Breast epithelium (tissue), 4 donors: ENCODE measurements around the gene DSPP. TPM values are rescaled to one million over a fixed set of nuclear protein-coding genes. Genes with fewer than 3 reads are reported as not detected.

Experiments used
- DNase-seq, 2 donors: peaks; one replicate each; pipeline ENCODE4 v3.0.0-alpha.2; 2019; ENCODE audit warnings: low spot score in 2 of 2
- H3K27ac ChIP-seq, 2 donors: fragments of 200-600 bp; sonication (generic) in 1 of 2; one replicate each; pipeline ENCODE4 v1.5.1; 2016 to 2019; ENCODE audit warnings: mild to moderate bottlenecking in 1 of 2
- H3K27me3 ChIP-seq, 2 donors: fragments of 200-600 bp; sonication (generic) in 1 of 2; one replicate each; pipeline versions ENCODE4 v1.5.1 to v1.6.0; 2017 to 2019; ENCODE audit warnings: control low read depth in 1 of 2, mild to moderate bottlenecking in 1 of 2
- H3K36me3 ChIP-seq: fragments of 200-600 bp; one replicate; pipeline ENCODE4 v1.5.1; 2019
- H3K4me1 ChIP-seq, 2 donors: fragments of 200-600 bp; sonication (generic); one replicate each; pipeline ENCODE4 v1.5.1; 2016 to 2019; ENCODE audit warnings: control low read depth in 1 of 2
- H3K4me3 ChIP-seq, 3 donors: fragments of 200-600 bp; sonication (generic); 1 replicate in 2 of 3; 2 replicates in 1 of 3; pipeline ENCODE4 v1.5.1; 2016 to 2019; ENCODE audit warnings: mild to moderate bottlenecking in 3 of 3, moderate library complexity in 2 of 3
- H3K9me3 ChIP-seq, 2 donors: fragments of 200-600 bp; sonication (generic) in 1 of 2; one replicate each; pipeline ENCODE4 v1.5.1; 2016 to 2019; ENCODE audit warnings: control low read depth in 1 of 2
- POLR2A ChIP-seq: fragments of 450-650 bp; IDR thresholded peaks from one replicate; pipeline ENCODE4 v1.6.1; 2016; ENCODE audit warnings: antibody characterized with exemption, mild to moderate bottlenecking, moderate library complexity
- POLR2AphosphoS5 ChIP-seq, 3 donors: sonication (generic); formaldehyde crosslinking; IDR thresholded peaks; one replicate each; pipeline ENCODE4 v1.6.1; 2017; ENCODE audit warnings: antibody characterized with exemption in 3 of 3
- intact Hi-C: fragments of 100-400 bp; cut with DNase I; formaldehyde crosslinking; loops from one replicate; pipeline ENCODE4 v1.15.1; 2023; ENCODE audit warnings: low total_unique reads
- total RNA-seq, 3 donors: library from RNA; depleted of rRNA; stranded (reverse); fragments of >200 nt; gene quantifications; one replicate each; pipeline ENCODE4 v1.1.0, GENCODE V29; 2016
- TF ChIP-seq, protein P1 (sequence below), 3 donors: fragments of 450-650 bp; IDR thresholded peaks; one replicate each; pipeline ENCODE4 v1.5.1; 2016 to 2017; ENCODE audit warnings: antibody characterized with exemption in 3 of 3, mild to moderate bottlenecking in 3 of 3, moderate library complexity in 3 of 3

DSPP gene
- under 1 TPM in 1 of 3 donors, not detected in 2; under 0.01 TPM for total RNA-seq

DNA sequence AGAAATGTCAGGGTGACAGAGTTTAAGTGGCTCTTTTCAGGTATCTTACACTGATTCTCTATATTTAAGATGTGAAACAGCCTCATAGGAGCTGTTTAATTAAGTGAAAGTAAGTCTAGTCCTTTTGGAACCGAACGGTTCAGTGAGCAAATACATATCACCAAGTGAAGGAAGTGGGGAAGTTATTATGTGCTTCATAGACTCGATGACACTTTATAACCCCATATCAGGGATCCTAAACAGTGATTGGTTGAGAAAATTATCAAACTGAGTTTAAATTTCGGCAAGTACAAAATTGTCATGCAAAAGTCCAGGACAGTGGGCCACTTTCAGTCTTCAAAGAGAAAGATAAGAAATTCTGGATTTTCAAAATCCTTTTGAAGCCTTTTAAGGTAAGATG, at the start of gene DSPP:
TSS of gene DSPP (plus strand) at position 301 of the 400 bp plus-strand sequence. CDS start 2,380 bp downstream, outside the sequence.
- Histone ChIP-seq H3K9me3 (no peaks in the 10 kb centered on the region), H3K4me1 (no peaks in the 10 kb centered on the region), H3K27ac (no peak within 1 kb of the TSS), H3K27me3 (no peaks in the 10 kb centered on the region), H3K36me3 (no peaks in the 10 kb centered on the region), H3K4me3 (no peak within 1 kb of the TSS)
- DNase-seq, result no peak
- intact Hi-C loops, result no loop called here
- TF ChIP-seq, protein P1, sequence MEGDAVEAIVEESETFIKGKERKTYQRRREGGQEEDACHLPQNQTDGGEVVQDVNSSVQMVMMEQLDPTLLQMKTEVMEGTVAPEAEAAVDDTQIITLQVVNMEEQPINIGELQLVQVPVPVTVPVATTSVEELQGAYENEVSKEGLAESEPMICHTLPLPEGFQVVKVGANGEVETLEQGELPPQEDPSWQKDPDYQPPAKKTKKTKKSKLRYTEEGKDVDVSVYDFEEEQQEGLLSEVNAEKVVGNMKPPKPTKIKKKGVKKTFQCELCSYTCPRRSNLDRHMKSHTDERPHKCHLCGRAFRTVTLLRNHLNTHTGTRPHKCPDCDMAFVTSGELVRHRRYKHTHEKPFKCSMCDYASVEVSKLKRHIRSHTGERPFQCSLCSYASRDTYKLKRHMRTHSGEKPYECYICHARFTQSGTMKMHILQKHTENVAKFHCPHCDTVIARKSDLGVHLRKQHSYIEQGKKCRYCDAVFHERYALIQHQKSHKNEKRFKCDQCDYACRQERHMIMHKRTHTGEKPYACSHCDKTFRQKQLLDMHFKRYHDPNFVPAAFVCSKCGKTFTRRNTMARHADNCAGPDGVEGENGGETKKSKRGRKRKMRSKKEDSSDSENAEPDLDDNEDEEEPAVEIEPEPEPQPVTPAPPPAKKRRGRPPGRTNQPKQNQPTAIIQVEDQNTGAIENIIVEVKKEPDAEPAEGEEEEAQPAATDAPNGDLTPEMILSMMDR (IDR thresholded peaks at IDR 0.05), result no peak
- TF ChIP-seq POLR2AphosphoS5 (IDR thresholded peaks at IDR 0.05), result no peak
- no peak for TF ChIP-seq POLR2A

DNA sequence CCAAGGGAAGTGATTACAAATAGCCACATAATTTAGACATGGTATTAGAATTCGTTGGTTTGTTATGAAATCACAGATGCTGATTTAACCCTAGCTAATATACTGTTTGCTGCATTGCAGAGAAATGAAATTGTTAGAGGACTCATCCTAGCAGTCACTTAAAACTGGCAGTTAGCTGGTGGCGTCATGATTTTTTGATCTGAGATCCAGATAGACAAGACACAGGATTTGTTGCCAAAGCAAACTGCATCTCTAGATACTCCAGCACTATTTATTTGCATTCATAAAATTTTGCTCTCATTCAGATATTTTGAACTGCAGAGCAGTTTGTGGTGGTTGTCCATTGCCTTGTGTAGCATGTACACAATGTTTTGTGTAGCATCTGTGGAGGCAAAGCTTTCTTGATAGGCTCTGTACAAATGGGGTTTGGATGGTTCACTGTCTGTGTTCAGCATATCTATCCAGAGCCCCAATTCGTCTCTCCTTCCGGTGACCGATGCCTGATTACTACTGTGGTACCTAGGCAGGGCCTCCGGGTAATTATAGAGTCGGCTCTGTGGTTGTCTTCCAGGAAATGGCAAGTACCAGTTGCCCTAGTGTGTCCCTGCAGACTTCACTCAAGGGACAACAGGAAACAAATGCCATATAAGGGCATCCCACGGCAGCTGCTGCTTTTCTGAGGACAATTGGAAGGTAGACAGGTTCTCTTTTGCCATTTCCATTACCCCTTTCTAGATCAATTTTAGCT, 49.1 kb upstream of the DSPP start:
- TF ChIP-seq, protein P1 (IDR thresholded peaks at IDR 0.05), result no peak
- no peak for TF ChIP-seq POLR2A
- no peak for TF ChIP-seq POLR2AphosphoS5 (IDR thresholded peaks at IDR 0.05)
- peak in 1 of 2 donors; percentile 35 for DNase-seq
- Histone ChIP-seq H3K9me3 (no peaks in the 10 kb centered on the region), H3K4me3 (no peak overlapping the region), H3K4me1 (no peaks in the 10 kb centered on the region), H3K27me3 (no peaks in the 10 kb centered on the region), H3K36me3 (no peaks in the 10 kb centered on the region), H3K27ac (peak overlapping the region in 1 of 2 donors; percentile 55)
- intact Hi-C loops, result no loop called here

DNA sequence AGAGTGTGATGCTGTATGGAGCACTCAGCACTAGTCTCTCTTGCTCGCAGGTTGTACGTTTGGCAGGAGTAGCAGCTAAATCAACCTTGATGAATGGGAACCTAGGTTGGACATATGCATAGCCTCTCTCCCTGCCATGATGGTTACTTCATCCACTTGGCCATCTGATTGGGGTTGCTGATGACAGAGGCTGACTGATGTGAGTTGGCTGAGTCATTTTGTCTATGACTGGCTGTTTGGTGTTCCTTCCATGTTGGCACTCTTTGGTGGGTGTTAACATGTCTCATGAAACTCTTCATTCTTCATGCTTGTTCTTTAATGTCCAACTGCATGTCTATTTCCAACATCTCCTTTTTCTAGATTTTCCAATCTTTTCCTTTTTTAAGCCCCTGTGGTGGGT, 47.5 kb upstream of the DSPP start:
- Histone ChIP-seq H3K4me1 (no peaks in the 10 kb centered on the region), H3K36me3 (no peaks in the 10 kb centered on the region), H3K9me3 (no peaks in the 10 kb centered on the region), H3K4me3 (no peak overlapping the region), H3K27me3 (no peaks in the 10 kb centered on the region), H3K27ac (no peak overlapping the region)
- no peak for TF ChIP-seq POLR2AphosphoS5 (IDR thresholded peaks at IDR 0.05)
- TF ChIP-seq, protein P1 (IDR thresholded peaks at IDR 0.05), result no peak
- TF ChIP-seq POLR2A, result no peak
- no peak for DNase-seq
- intact Hi-C loops, result no loop called here

DNA sequence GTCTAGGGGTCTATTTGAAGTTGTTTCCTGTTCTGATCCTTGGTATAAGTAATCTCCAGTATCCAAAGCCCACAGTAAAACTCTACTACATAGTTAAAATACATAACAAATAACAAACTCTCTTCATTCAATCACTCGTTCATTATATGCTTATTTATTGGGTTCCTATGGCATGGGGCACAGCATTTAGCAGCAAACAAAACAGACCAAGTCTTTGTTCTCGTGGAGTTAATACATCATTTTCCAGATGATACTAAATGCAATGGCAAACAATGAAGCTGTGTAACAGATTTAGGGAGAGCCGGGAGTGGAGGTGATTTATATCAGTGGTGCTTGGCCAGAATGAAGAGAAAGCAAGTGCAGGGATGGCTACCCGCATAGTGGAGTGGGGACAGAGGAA, 42.6 kb upstream of the DSPP start:
- DNase-seq, result no peak
- no peaks in the 10 kb centered on the region for H3K4me1 ChIP-seq
- no peaks in the 10 kb centered on the region for H3K9me3 ChIP-seq
- intact Hi-C loops, result no loop called here
- H3K27ac ChIP-seq, result peak overlapping the region in 1 of 2 donors; percentile 8
- no peak for TF ChIP-seq POLR2A
- TF ChIP-seq POLR2AphosphoS5 (IDR thresholded peaks at IDR 0.05), result no peak
- TF ChIP-seq, protein P1 (IDR thresholded peaks at IDR 0.05), result no peak
- H3K36me3 ChIP-seq, result no peaks in the 10 kb centered on the region
- H3K27me3 ChIP-seq, result no peaks in the 10 kb centered on the region
- no peak overlapping the region for H3K4me3 ChIP-seq

DNA sequence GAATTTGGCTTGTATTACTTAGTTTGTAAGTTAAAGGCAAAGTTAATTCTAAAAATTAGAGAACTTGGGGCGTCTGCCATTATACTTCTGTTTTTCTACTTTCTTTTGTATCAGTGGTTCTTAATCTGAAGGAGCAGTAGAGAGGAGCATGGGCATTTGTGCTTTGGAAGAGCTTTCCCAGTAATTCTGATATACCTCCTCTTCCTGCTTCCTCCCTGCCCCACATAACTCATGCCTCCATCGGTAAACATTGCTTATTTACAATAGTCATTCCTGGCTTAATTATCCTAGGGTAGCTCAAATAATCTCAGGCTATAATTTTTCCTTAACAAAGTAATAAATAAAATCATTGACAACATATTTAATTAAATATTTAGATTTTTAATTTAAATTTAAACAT, 42.1 kb upstream of the DSPP start:
- H3K4me3 ChIP-seq, result no peak overlapping the region
- no peaks in the 10 kb centered on the region for H3K9me3 ChIP-seq
- no peaks in the 10 kb centered on the region for H3K27me3 ChIP-seq
- H3K4me1 ChIP-seq, result no peaks in the 10 kb centered on the region
- DNase-seq, result no peak
- TF ChIP-seq POLR2A (no peak), POLR2AphosphoS5 (IDR thresholded peaks at IDR 0.05) (no peak)
- TF ChIP-seq, protein P1 (IDR thresholded peaks at IDR 0.05), result no peak
- peak overlapping the region in 1 of 2 donors; percentile 8 for H3K27ac ChIP-seq
- intact Hi-C loops, result no loop called here
- no peaks in the 10 kb centered on the region for H3K36me3 ChIP-seq
